ENCODE measurements around the gene OPHN1.
A peak's percentile ranks its signal among the peaks of the same experiment; 100 is the strongest.

OPHN1 gene

DNA sequence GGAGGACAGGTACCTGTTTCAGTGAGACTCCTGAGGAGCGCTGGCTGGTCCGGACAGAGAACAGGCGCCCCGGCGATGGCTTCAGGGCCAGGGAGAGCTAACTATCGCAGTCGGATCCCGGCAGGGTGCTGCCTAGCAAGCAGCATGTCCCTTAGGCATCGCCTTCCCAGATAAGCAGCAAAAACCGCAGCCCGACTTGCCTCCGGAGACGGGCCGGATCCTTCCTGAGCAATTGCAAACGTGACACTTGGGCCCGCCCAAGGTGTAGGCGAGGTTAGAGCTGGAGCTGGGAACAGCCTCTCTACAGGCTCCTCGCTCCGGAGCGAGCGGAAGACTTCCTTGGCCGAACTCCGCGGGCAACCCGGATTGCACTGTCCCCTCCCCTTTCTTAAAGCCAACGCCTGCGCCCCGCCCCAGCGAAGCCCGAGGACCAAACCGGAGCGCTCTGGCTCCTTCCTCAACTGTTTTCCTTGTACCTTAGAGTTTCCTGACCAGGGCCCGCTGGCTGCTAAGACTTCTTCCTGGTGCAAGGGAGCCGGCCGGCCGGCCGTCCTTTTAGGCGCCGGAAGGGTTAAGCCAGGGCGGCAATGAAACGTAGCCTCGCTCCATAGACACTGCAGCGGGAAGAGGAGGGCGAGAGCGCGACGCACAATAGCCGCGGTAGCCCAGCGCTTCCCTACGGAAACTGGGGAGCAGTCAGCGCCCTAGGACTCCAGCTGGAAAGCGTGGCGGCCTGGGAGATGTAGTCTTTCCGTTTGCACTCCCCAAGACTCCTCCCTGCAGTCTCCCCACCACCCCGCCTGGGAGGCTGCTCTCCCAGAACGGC is at the start of gene OPHN1:
OPHN1 (minus strand) TSS at position 341 of the 826 bp plus-strand sequence. CDS start 475 bp downstream, outside the sequence.
- no peak for DNase-seq (ENCODE audit: low read depth)

GRCh38 chrX:68480969-68481368 is 47.7 kb upstream of the OPHN1 start:
- DNase-seq (ENCODE audit: low read depth), result no peak

GRCh38 chrX:68464796-68465195 is 31.5 kb upstream of the OPHN1 start:
- no peak for DNase-seq (ENCODE audit: low read depth)

DNA sequence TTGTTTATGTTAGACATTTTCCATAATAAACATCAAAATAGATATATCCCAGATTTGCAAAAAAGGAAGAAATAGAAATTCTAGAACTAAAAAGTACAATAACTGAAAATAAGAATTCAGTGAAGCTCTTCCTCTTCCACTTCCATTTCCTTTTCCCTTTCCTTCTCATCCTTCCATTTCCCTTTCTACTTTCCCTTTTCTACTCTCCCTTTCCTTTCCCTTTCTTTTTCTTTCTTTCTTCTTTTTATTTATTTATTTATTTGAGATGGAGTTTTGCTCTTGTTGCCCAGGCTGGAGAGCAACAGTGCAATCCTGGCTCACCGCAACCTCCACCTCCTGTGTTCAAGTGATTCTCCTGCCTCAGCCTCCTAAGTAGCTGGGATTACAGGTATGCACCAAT is 30.6 kb upstream of the OPHN1 start:
- DNase-seq (ENCODE audit: low read depth), result no peak

GRCh38 chrX:68462653-68463052 is 29.4 kb upstream of the OPHN1 start:
- peak; percentile 7 for DNase-seq (ENCODE audit: low read depth)

DNA sequence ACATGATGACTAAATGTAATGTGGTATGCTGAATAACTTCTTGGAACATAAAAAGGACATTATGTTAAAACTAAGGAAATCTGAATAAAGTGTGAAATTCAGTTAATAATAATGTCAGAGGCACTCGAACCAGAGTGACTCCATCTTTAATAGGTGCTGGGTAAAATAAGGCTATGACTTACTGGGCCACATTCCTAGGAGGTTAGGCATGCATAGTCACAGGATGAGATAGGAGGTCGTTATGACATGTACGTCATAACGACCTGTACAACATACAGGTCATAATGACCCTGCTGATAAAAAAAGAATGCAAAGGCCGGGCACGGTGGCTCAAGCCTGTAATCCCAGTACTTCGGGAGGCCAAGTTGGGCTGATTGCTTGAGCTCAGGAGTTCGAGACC is 28.9 kb upstream of the OPHN1 start:
- no peak for DNase-seq (ENCODE audit: low read depth)

- DNase-seq (ENCODE audit: low read depth), result no peak
These were observed 28.3 kb upstream of the OPHN1 start for GRCh38 chrX:68461576-68461975.

DNA sequence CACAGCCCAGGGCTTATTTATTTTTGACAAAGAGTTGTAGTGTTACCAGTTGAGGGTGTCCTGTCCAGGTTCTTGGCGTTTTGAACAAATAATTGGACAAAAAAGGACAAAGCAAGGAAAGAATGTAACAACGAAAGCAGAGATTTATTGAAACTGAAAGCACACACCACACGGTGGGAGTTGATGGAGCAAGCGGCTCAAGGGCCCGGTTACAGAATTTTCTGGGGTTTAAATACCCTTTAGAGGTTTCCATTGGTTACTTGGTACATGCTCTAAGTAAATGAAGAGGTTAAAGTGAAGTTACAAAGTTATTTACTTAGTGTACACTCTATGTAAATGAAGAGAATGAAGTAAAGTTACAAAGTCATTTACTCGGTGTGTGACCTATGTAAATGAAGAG is 27.8 kb upstream of the OPHN1 start:
- DNase-seq (ENCODE audit: low read depth), result no peak

- no peak for DNase-seq (ENCODE audit: low read depth)
These were observed 21.8 kb upstream of the OPHN1 start for GRCh38 chrX:68455151-68455510.

DNA sequence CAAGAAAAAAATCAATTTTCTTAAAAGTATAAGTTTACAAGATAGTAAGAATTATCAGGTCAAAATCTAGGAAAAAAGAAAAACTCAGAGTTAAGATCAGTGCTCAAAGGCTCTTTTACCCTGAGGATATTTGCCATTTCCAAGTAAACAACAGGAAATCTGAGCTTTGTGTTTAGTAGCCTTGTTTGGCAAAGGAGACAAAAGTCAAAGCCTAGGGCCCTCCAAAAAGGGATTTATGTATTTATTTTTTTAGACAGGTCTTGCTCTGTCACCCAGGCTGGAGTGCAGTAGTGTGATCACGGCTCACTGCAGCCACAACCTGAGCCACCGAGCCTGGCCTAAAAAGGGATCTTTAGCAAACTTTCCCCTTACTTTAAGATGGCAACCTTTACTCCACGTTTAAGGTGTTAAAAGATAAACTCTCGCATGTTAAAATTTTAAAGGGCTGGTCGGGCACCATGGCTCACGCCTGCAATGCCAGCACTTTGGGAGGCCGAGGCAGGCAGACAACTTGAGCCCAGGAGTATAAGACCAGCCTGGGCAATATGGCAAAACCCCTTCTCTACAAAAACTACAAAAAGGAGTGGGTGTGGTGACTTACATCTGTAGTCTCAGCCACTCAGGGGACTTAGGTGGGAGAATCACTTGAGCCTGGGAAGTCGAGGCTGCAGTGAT is 21.3 kb upstream of the OPHN1 start:
- DNase-seq (ENCODE audit: low read depth), result no peak

DNA sequence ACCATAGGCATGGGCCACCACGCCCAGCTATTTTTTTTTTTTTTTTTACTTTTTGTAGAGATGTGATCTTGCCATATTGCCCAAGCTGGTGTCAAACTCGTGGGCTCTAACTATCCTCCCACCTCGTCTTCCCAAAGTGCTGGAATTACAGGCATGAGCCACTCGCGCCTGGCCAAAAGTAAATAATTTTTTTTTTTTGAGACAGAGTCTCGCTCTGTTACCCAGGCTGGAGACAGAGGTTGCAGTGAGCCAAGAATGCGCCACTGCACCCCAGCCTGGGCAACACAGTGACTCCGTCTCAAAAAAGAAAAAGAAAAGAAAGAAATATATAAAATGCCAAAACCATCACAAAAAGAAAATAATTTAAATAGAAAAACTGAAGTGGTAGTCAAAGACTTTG is 18.4 kb upstream of the OPHN1 start:
- DNase-seq (ENCODE audit: low read depth), result no peak

- DNase-seq (ENCODE audit: low read depth), result no peak
These were observed 10.0 kb upstream of the OPHN1 start for GRCh38 chrX:68443155-68443868.

GRCh38 chrX:68440940-68441339 is 7.6 kb upstream of the OPHN1 start:
- DNase-seq (ENCODE audit: low read depth), result no peak

GRCh38 chrX:68440442-68440841 is 7.1 kb upstream of the OPHN1 start:
- no peak for DNase-seq (ENCODE audit: low read depth)

DNA sequence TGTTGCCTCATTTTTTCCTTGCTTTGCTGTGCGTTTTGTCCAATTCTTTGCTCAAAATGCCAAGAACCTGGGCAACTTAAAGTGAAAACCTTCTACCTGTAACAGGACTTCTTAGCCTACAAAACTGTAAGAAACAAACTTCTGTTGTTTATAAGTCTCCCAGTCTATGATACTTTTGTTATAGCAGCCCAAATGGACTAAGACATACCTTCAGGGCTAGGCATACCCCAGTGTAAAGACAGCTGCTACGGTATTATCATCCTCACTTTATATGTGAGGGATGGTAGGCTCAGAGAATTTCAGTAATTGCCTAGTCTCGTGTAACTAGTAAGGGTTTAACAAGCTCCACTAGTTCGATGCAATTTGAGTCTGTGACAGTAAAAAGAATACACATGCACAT is 6.0 kb upstream of the OPHN1 start:
- DNase-seq (ENCODE audit: low read depth), result no peak

DNA sequence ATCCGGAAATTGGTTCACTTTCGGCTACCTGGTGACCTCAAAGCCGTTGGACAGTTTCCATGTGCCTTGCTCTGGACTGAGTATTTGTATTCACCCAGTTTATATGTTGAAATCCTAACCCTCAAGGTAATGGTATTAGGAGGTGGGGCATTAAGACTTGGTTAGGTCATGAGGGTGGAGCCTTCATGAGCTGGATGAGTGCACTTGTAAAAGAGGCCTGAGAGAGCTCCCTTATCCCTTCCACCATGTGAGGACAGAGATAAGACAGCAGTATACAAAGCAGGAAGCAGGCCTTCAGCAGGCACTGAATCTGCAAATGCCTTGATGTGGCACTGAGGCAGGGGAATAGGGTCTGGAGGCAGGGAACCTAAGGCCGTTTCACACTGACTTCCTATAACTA is 5.3 kb upstream of the OPHN1 start:
- DNase-seq (ENCODE audit: low read depth), result no peak

- DNase-seq (ENCODE audit: low read depth), result no peak
These were observed 645 bp upstream of the OPHN1 start for GRCh38 chrX:68433981-68434299.

DNA sequence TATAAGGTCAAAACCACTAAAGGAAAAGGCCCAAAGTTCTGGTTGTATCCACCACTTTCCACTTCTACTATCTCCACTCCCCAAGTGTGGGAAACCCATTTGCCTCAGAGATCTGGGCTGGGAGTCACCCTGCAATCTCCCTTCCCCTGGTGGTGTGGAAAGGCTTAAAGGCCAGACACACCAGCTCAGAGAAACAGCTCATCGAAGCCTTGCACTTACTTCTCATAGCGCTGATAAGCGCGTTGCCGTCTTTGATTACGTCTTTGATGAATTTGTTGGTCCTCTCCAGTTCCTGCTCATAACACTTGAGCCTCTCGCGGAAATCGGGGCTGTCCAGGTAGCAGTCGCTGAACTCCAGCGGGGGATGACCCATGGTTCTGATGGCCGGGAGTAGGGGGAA is 647 bp downstream of the OPHN1 start:
- no peak for DNase-seq (ENCODE audit: low read depth)

DNA sequence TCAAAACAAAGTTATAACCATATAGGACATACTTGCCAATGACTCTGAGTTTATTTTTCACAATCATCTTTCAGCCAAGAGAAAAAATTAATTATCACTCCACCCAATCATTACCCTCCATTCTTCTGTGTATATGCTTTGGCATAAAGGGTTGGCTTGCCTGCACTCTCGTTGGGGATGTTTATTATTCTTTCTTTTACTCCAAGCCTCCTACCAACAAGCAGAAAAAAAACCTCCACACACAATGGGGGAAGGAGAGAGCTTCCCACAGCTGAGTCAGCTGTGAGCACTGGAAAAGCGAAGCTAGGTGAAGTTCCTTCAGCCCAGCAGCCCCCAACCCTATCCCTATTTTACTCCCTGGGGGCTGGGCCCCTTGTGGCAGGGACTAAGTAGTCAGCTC is 1.5 kb downstream of the OPHN1 start:
- no peak for DNase-seq (ENCODE audit: low read depth)

GRCh38 chrX:68429216-68429615 is 4.1 kb downstream of the OPHN1 start:
- DNase-seq (ENCODE audit: low read depth), result no peak

DNA sequence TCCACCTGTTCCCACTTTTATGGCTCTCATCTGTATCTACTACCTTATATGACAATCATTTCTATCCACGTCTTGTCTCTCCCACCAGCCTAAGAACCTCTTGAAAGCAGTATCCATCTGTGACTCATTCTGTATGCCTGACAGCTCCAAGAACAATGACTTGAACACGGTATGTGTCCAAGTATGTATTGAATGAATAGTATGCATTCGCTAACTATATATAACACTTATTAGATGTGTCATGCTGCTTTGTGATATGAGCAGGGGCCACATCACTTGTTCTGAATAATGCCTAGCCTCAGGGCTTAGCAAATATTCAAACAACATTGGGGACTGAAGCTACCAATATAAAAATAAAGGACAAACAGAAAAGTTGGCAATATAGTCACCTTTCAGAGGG is 4.9 kb downstream of the OPHN1 start:
- no peak for DNase-seq (ENCODE audit: low read depth)

GRCh38 chrX:68424719-68425118 is 8.6 kb downstream of the OPHN1 start:
- no peak for DNase-seq (ENCODE audit: low read depth)

GRCh38 chrX:68422478-68422877 is 10.8 kb downstream of the OPHN1 start:
- DNase-seq (ENCODE audit: low read depth), result no peak
